Breast epithelium (tissue), 4 donors: Measurements from ENCODE around the gene SPTB. TPM values are rescaled to one million over a fixed set of nuclear protein-coding genes. Genes with fewer than 3 reads are reported as not detected.

ENCODE experiments used
- DNase-seq, 2 donors: peaks; one replicate each; pipeline ENCODE4 v3.0.0-alpha.2; 2019; ENCODE audit warnings: low spot score in 2 of 2
- H3K27ac ChIP-seq, 2 donors: fragments of 200-600 bp; sonication (generic) in 1 of 2; one replicate each; pipeline ENCODE4 v1.5.1; 2016 to 2019; ENCODE audit warnings: mild to moderate bottlenecking in 1 of 2
- H3K27me3 ChIP-seq, 2 donors: fragments of 200-600 bp; sonication (generic) in 1 of 2; one replicate each; pipeline versions ENCODE4 v1.5.1 to v1.6.0; 2017 to 2019; ENCODE audit warnings: control low read depth in 1 of 2, mild to moderate bottlenecking in 1 of 2
- H3K36me3 ChIP-seq: fragments of 200-600 bp; one replicate; pipeline ENCODE4 v1.5.1; 2019
- H3K4me1 ChIP-seq, 2 donors: fragments of 200-600 bp; sonication (generic); one replicate each; pipeline ENCODE4 v1.5.1; 2016 to 2019; ENCODE audit warnings: control low read depth in 1 of 2
- H3K4me3 ChIP-seq, 3 donors: fragments of 200-600 bp; sonication (generic); 1 replicate in 2 of 3; 2 replicates in 1 of 3; pipeline ENCODE4 v1.5.1; 2016 to 2019; ENCODE audit warnings: mild to moderate bottlenecking in 3 of 3, moderate library complexity in 2 of 3
- H3K9me3 ChIP-seq, 2 donors: fragments of 200-600 bp; sonication (generic) in 1 of 2; one replicate each; pipeline ENCODE4 v1.5.1; 2016 to 2019; ENCODE audit warnings: control low read depth in 1 of 2
- CTCF ChIP-seq, 3 donors: fragments of 450-650 bp; IDR thresholded peaks; one replicate each; pipeline ENCODE4 v1.5.1; 2016 to 2017; ENCODE audit warnings: antibody characterized with exemption in 3 of 3, mild to moderate bottlenecking in 3 of 3, moderate library complexity in 3 of 3
- POLR2A ChIP-seq: fragments of 450-650 bp; IDR thresholded peaks from one replicate; pipeline ENCODE4 v1.6.1; 2016; ENCODE audit warnings: antibody characterized with exemption, mild to moderate bottlenecking, moderate library complexity
- POLR2AphosphoS5 ChIP-seq, 3 donors: sonication (generic); formaldehyde crosslinking; IDR thresholded peaks; one replicate each; pipeline ENCODE4 v1.6.1; 2017; ENCODE audit warnings: antibody characterized with exemption in 3 of 3
- intact Hi-C: fragments of 100-400 bp; cut with DNase I; formaldehyde crosslinking; loops from one replicate; pipeline ENCODE4 v1.15.1; 2023; ENCODE audit warnings: low total_unique reads
- total RNA-seq, 3 donors: library from RNA; depleted of rRNA; stranded (reverse); fragments of >200 nt; gene quantifications; one replicate each; pipeline ENCODE4 v1.1.0, GENCODE V29; 2016

SPTB gene
- total RNA-seq, 3 donors from 2014 or later, result 0.88 to 2.6 (median 2.1) TPM

- Histone ChIP-seq H3K4me1 (no peaks in the 10 kb centered on the region), H3K27ac (no peak overlapping the region), H3K4me3 (no peak overlapping the region), H3K27me3 (no peaks in the 10 kb centered on the region), H3K9me3 (no peaks in the 10 kb centered on the region), H3K36me3 (no peaks in the 10 kb centered on the region)
- TF ChIP-seq POLR2AphosphoS5 (IDR thresholded peaks at IDR 0.05) (no peak), POLR2A (no peak), CTCF (IDR thresholded peaks at IDR 0.05) (no peak)
- no peak for DNase-seq
- intact Hi-C loops, result no loop called here
Measured at GRCh38 chr14:64795921-64796320, 83.8 kb downstream of the SPTB start.

- no peaks in the 10 kb centered on the region for H3K27me3 ChIP-seq
- H3K4me1 ChIP-seq, result no peaks in the 10 kb centered on the region
- H3K27ac ChIP-seq, result no peak overlapping the region
- DNase-seq, result no peak
- no peak overlapping the region for H3K4me3 ChIP-seq
- TF ChIP-seq POLR2A (no peak), CTCF (IDR thresholded peaks at IDR 0.05) (no peak), POLR2AphosphoS5 (IDR thresholded peaks at IDR 0.05) (no peak)
- H3K9me3 ChIP-seq, result no peaks in the 10 kb centered on the region
- intact Hi-C loops, result no loop called here
- no peaks in the 10 kb centered on the region for H3K36me3 ChIP-seq
Measured at GRCh38 chr14:64795211-64795610, 84.5 kb downstream of the SPTB start.

- TF ChIP-seq CTCF (IDR thresholded peaks at IDR 0.05) (no peak), POLR2A (no peak), POLR2AphosphoS5 (IDR thresholded peaks at IDR 0.05) (no peak)
- no peaks in the 10 kb centered on the region for H3K27me3 ChIP-seq
- no peak overlapping the region for H3K27ac ChIP-seq
- no peaks in the 10 kb centered on the region for H3K9me3 ChIP-seq
- no peak for DNase-seq
- no peaks in the 10 kb centered on the region for H3K36me3 ChIP-seq
- no peak overlapping the region for H3K4me3 ChIP-seq
- intact Hi-C loops, result no loop called here
- H3K4me1 ChIP-seq, result no peaks in the 10 kb centered on the region
Measured at GRCh38 chr14:64792871-64793560, 86.7 kb downstream of the SPTB start.

GRCh38 chr14:64792231-64792630 is 87.5 kb downstream of the SPTB start:
- Histone ChIP-seq H3K4me1 (no peaks in the 10 kb centered on the region), H3K9me3 (no peaks in the 10 kb centered on the region), H3K27me3 (no peaks in the 10 kb centered on the region), H3K36me3 (no peaks in the 10 kb centered on the region), H3K4me3 (no peak overlapping the region), H3K27ac (no peak overlapping the region)
- TF ChIP-seq POLR2A (no peak), POLR2AphosphoS5 (IDR thresholded peaks at IDR 0.05) (no peak), CTCF (IDR thresholded peaks at IDR 0.05) (no peak)
- intact Hi-C loops, result no loop called here
- DNase-seq, result no peak

- DNase-seq, result no peak
- no peak overlapping the region for H3K27ac ChIP-seq
- H3K36me3 ChIP-seq, result no peaks in the 10 kb centered on the region
- H3K27me3 ChIP-seq, result no peaks in the 10 kb centered on the region
- no peaks in the 10 kb centered on the region for H3K4me1 ChIP-seq
- no peaks in the 10 kb centered on the region for H3K9me3 ChIP-seq
- H3K4me3 ChIP-seq, result no peak overlapping the region
- intact Hi-C loops, result no loop called here
- no peak for TF ChIP-seq POLR2AphosphoS5 (IDR thresholded peaks at IDR 0.05)
- no peak for TF ChIP-seq CTCF (IDR thresholded peaks at IDR 0.05)
- no peak for TF ChIP-seq POLR2A
Measured at GRCh38 chr14:64790478-64790877, 89.2 kb downstream of the SPTB start.
